ENCODE data around the gene SLC45A2. TPM values are rescaled to one million over a fixed set of nuclear protein-coding genes. Genes with fewer than 3 reads are reported as not detected.
"Not testable (repeated sequence)": the region's sequence is repeated elsewhere in the genome, so short reads cannot be mapped to it uniquely, and the experiment has no call there.

Gene SLC45A2
- total RNA-seq, 4 donors from 2014 or later, result 0.26 TPM; not detected in 3

DNA sequence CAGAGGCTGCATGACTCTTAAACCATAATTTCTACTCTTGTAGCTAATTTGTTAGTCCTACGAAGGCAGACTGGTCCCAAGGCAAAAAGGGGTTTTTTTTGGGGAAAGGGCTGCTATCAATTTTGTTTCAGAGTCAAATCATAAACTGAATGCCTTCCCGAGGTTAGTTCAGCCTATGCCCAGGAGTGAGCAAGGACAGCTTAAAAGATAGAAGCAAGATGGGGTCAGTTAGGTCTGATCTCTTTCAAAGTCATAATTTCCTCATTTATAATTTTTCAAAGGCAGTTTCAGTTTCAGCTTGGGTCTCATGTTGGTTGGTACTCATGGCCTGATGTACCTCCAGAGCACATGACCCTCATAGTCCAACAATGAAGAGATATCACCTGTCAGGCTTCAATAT, 56.2 kb downstream of the SLC45A2 start:
- no peaks in the 10 kb centered on the region for H3K36me3 ChIP-seq
- H3K27ac ChIP-seq (replicated peaks in 1 of 4), result no peak overlapping the region
- intact Hi-C loops (cut with DNase I), result no loop called here
- H3K9me3 ChIP-seq, result no peaks in the 10 kb centered on the region
- DNase-seq (ENCODE audit: extremely low spot score), result no peak
- no peak for TF ChIP-seq POLR2A (IDR thresholded peaks at IDR 0.05; ENCODE audit: low read depth)
- H3K4me3 ChIP-seq, result no peak overlapping the region
- 81% methylated on average over 2 of the region's 2 CpGs for WGBS
- peaks cover 0 to 4% (median 0%) of the 10 kb centered on the region in 4 donors for H3K27me3 ChIP-seq
- H3K4me1 ChIP-seq, result no peaks in the 10 kb centered on the region

DNA sequence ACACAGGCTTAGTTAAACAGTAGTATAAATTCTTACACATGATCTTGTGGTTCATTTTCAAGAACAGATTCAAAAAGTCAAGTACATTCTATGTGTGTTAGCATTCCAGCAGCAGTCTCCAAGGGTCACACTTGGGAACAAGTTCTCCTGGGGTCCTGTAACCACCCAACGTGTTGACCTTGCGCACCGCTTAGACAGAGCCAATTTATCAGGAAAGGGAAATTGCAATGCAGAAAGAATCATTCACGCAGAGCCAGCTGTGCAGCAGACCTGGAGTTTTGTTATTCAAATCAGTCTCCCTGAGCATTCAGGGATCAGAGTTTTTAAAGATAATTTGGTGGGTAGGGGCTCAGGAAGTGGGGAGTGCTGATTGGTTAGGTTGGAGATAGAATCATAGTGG, 56.8 kb downstream of the SLC45A2 start:
- intact Hi-C loops (cut with DNase I), result no loop called here
- Histone ChIP-seq H3K4me3 (no peak overlapping the region), H3K36me3 (no peaks in the 10 kb centered on the region), H3K9me3 (no peaks in the 10 kb centered on the region), H3K27me3 (peaks cover 0 to 4% (median 0%) of the 10 kb centered on the region in 4 donors), H3K4me1 (no peaks in the 10 kb centered on the region), H3K27ac (replicated peaks in 1 of 4) (no peak overlapping the region)
- TF ChIP-seq, protein P1, sequence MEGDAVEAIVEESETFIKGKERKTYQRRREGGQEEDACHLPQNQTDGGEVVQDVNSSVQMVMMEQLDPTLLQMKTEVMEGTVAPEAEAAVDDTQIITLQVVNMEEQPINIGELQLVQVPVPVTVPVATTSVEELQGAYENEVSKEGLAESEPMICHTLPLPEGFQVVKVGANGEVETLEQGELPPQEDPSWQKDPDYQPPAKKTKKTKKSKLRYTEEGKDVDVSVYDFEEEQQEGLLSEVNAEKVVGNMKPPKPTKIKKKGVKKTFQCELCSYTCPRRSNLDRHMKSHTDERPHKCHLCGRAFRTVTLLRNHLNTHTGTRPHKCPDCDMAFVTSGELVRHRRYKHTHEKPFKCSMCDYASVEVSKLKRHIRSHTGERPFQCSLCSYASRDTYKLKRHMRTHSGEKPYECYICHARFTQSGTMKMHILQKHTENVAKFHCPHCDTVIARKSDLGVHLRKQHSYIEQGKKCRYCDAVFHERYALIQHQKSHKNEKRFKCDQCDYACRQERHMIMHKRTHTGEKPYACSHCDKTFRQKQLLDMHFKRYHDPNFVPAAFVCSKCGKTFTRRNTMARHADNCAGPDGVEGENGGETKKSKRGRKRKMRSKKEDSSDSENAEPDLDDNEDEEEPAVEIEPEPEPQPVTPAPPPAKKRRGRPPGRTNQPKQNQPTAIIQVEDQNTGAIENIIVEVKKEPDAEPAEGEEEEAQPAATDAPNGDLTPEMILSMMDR (IDR thresholded peaks at IDR 0.05), result no peak
- TF ChIP-seq EP300 (IDR thresholded peaks at IDR 0.05), result no peak
- no peak for TF ChIP-seq POLR2A (IDR thresholded peaks at IDR 0.05; ENCODE audit: low read depth)
- no peak for TF ChIP-seq POLR2AphosphoS5 (IDR thresholded peaks at IDR 0.05)
- DNase-seq (ENCODE audit: extremely low spot score), result peak; percentile 39
- 53% methylated on average over 4 of the region's 4 CpGs for WGBS

DNA sequence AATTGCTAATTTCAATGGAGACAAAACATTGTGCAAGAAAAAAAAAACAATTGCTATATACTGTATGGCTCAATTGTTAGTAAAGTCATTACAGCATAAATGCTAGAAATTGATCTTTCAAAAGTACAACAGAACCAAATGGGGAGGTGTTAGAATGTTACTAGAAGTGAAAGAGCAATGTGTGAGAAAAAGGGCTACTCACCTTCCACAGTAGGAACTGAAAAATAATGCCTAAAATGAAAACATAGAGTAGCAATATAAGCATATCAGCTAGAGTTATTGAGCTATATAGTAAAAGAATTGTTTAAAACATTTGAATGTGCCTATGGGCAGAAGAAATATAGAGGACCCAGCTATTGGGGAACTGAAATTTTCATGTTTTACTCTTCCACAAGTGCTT, 59.2 kb downstream of the SLC45A2 start:
- Histone ChIP-seq H3K27me3 (no peaks in the 10 kb centered on the region), H3K4me1 (no peaks in the 10 kb centered on the region)

DNA sequence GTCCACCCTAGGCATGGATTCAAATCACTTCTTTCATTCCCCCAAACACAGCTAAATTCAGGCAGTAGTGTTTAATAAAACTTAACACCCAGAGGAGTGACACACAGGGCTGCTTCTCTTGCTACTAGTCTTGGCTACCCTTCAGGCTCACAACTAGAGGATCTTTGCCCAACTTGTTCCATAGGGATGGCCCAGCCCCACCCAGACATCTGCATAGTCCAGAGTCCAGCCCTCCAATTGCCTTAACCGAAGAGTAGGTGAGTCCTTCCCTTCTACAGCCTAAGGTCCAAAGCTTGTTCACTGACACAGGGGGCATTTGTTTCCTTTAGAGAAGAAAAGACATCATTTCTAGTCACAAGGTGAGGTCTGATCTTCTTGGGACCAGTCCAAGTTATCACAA, 63.5 kb downstream of the SLC45A2 start:
- no peak overlapping the region for H3K4me3 ChIP-seq
- no peak overlapping the region for H3K27ac ChIP-seq (replicated peaks in 1 of 4)
- TF ChIP-seq EP300 (IDR thresholded peaks at IDR 0.05) (no peak), POLR2A (IDR thresholded peaks at IDR 0.05; ENCODE audit: low read depth) (no peak), POLR2AphosphoS5 (IDR thresholded peaks at IDR 0.05) (no peak)
- TF ChIP-seq, protein P1 (IDR thresholded peaks at IDR 0.05), result no peak
- H3K4me1 ChIP-seq, result no peaks in the 10 kb centered on the region
- no peaks in the 10 kb centered on the region for H3K36me3 ChIP-seq
- WGBS, result 92% methylated on average over 1 of the region's 1 CpG
- H3K9me3 ChIP-seq, result no peaks in the 10 kb centered on the region
- no peaks in the 10 kb centered on the region for H3K27me3 ChIP-seq
- intact Hi-C loops (cut with DNase I), result no loop called here
- peak; percentile 57 for DNase-seq (ENCODE audit: extremely low spot score)

More for the DNA sequence above, 59.2 kb downstream of the SLC45A2 start:
- Histone ChIP-seq H3K9me3 (no peaks in the 10 kb centered on the region), H3K27ac (replicated peaks in 1 of 4) (no peak overlapping the region), H3K4me3 (no peak overlapping the region), H3K36me3 (no peaks in the 10 kb centered on the region)
- intact Hi-C loops (cut with DNase I), result no loop called here
- no peak for DNase-seq (ENCODE audit: extremely low spot score)
- TF ChIP-seq POLR2AphosphoS5 (IDR thresholded peaks at IDR 0.05) (no peak), POLR2A (IDR thresholded peaks at IDR 0.05; ENCODE audit: low read depth) (no peak), EP300 (IDR thresholded peaks at IDR 0.05) (no peak)
- TF ChIP-seq, protein P1 (IDR thresholded peaks at IDR 0.05), result no peak

DNA sequence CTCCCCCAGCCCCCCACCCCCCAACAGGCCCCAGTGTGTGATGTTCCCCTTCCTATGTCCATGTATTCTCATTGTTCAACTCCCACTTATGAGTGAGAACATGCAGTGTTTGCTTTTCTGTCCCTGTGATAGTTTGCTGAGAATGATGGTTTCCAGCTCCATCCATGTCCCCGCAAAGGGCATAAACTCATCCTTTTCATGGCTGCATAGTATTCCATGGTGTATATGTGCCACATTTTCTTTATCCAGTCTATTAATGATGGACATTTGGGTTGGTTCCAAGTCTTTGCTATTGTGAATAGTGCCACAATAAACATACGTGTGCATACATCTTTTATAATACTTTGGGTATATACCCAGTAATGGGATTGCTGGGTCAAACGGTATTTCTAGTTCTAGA, 69.6 kb downstream of the SLC45A2 start:
- H3K4me1 ChIP-seq; H3K27ac ChIP-seq (replicated peaks in 1 of 4); intact Hi-C loops (cut with DNase I); H3K36me3 ChIP-seq; H3K27me3 ChIP-seq; DNase-seq (ENCODE audit: extremely low spot score); H3K4me3 ChIP-seq; H3K9me3 ChIP-seq: not testable (repeated sequence)
- 90% methylated on average over 3 of the region's 3 CpGs for WGBS

DNA sequence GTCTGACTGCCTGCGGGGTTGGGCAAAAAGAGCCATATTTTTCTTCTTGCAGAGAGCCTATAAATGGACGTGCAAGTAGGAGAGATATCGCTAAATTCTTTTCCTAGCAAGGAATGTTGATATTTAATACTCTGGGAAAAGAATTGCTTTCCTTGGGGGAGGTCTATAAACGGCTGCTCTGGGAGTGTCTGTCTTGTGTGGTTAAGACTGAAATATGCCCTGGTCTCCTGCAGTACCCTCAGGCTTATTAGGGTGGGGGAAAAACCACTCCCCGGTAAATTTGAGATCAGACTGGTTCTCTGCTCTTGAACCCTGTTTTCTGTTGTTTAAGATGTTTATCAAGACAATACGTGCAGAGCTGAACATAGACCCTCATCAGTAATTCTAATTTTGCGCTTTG, 78.2 kb downstream of the SLC45A2 start:
- peaks cover 0 to 26% (median 18%) of the 10 kb centered on the region in 4 donors for H3K9me3 ChIP-seq
- H3K27me3 ChIP-seq; DNase-seq (ENCODE audit: extremely low spot score); H3K4me1 ChIP-seq; H3K27ac ChIP-seq (replicated peaks in 1 of 4); H3K36me3 ChIP-seq; intact Hi-C loops (cut with DNase I); H3K4me3 ChIP-seq: not testable (repeated sequence)
- 87% methylated on average over 7 of the region's 7 CpGs for WGBS
